Endothelial cell of umbilical vein (primary cell): ENCODE results near the gene NXNL2. TPM values are rescaled to one million over a fixed set of nuclear protein-coding genes. Genes with fewer than 3 reads are reported as not detected.

Experiments
- BruUV-seq: library from RNA; stranded (reverse); fragments of 400-500 nt; replicated peaks from 2 replicates; lab custom pipeline; 2021; lab: Mats Ljungman, UMichigan
- CTCF ChIA-PET: fragments of 300-600, 350-600 bp; sonication (Branson Sonifier 250); formaldehyde crosslinking; loops from one replicate; lab custom pipeline; 2021; ENCODE audit warnings: antibody characterized with exemption, inconsistent platforms; lab: Charles Lee
- POLR2A ChIA-PET: fragments of 300-600, 350-600 bp; sonication (Branson Sonifier 250); formaldehyde crosslinking; loops from one replicate; lab custom pipeline; 2021; ENCODE audit warnings: antibody characterized with exemption, inconsistent platforms; lab: Charles Lee
- DNase-seq: peaks from one replicate; pipeline ENCODE4 v3.0.0-alpha.2; 2011; ENCODE audit warnings: low read depth, low spot score
- FAIRE-seq: peaks from 2 replicates; lab custom pipeline; 2011; peaks lifted over from hg19 to GRCh38; lab: Jason Lieb, UNC
- H2AFZ ChIP-seq: 2 replicates; pipeline ENCODE4 v1.6.0; 2012; ENCODE audit warnings: low read depth, low read length, control low read depth, inconsistent platforms
- H3K27ac ChIP-seq: 2 replicates; pipeline ENCODE4 v1.5.1; 2011; ENCODE audit warnings: low read depth, mild to moderate bottlenecking, control low read depth, low read length, moderate library complexity; ENCODE audit not compliant: insufficient read depth
- H3K27me3 ChIP-seq, 2 experiments: 2 replicates each; pipeline versions ENCODE4 v1.6.0 to v1.6.1; 2011; ENCODE audit warnings: low read length in 2 of 2, mixed read lengths in 1 of 2; ENCODE audit not compliant: control insufficient read depth in 2 of 2, insufficient read depth in 2 of 2
- H3K36me3 ChIP-seq, 2 experiments: 2 replicates in 1 of 2; 3 replicates in 1 of 2; pipeline ENCODE4 v1.5.1; 2011; ENCODE audit warnings: low read length in 2 of 2, mild to moderate bottlenecking in 1 of 2, moderate library complexity in 1 of 2; ENCODE audit not compliant: control insufficient read depth in 2 of 2, insufficient read depth in 2 of 2; ENCODE audit errors: extremely low read depth in 1 of 2
- H3K4me1 ChIP-seq: 3 replicates; pipeline ENCODE4 v1.5.1; 2011; ENCODE audit warnings: mild to moderate bottlenecking, low read length; ENCODE audit not compliant: control insufficient read depth, insufficient read depth; ENCODE audit errors: extremely low read depth
- H3K4me2 ChIP-seq: 2 replicates; pipeline ENCODE4 v1.6.1; 2011; ENCODE audit warnings: low read length, control low read depth, mixed read lengths; ENCODE audit not compliant: insufficient read depth
- H3K4me3 ChIP-seq, 3 experiments: fragments of 200-600 bp in 1 of 3; sonication (generic), shearing (Covaris generic) in 1 of 3; replicated peaks in 1 of 3; 2 replicates each; pipeline ENCODE4 v1.5.1; 2011 to 2016; ENCODE audit warnings: control low read depth in 3 of 3, low read length in 3 of 3, mild to moderate bottlenecking in 2 of 3, inconsistent platforms in 1 of 3, low read depth in 1 of 3, moderate library complexity in 1 of 3; ENCODE audit not compliant: insufficient read depth in 1 of 3
- H3K79me2 ChIP-seq: 2 replicates; pipeline ENCODE4 v1.6.0; 2012; ENCODE audit warnings: low read length, inconsistent platforms; ENCODE audit not compliant: control insufficient read depth, insufficient read depth
- H3K9ac ChIP-seq: replicated peaks from 2 replicates; pipeline ENCODE3; 2011; ENCODE audit warnings: low read length, control low read depth; ENCODE audit not compliant: insufficient read depth; ENCODE audit errors: extremely low read depth
- H3K9me1 ChIP-seq: replicated peaks from 3 replicates; pipeline ENCODE4 v1.6.0; 2011; ENCODE audit warnings: mild to moderate bottlenecking, low read length; ENCODE audit not compliant: control insufficient read depth, insufficient read depth; ENCODE audit errors: extremely low read depth
- H3K9me3 ChIP-seq: replicated peaks from 2 replicates; pipeline ENCODE4 v1.5.1; 2012; ENCODE audit warnings: low read length, inconsistent platforms; ENCODE audit not compliant: control insufficient read depth, insufficient read depth
- H4K20me1 ChIP-seq: replicated peaks from 2 replicates; pipeline ENCODE3; 2011; ENCODE audit warnings: mild to moderate bottlenecking, low read length; ENCODE audit not compliant: control insufficient read depth, insufficient read depth; ENCODE audit errors: extremely low read depth
- CTCF ChIP-seq, 2 donors: IDR thresholded peaks; 1 replicate in 1 of 2; 2 replicates in 1 of 2; pipeline ENCODE4 v1.5.1; 2011; ENCODE audit warnings: low read length in 2 of 2, mild to moderate bottlenecking in 2 of 2, moderate library complexity in 2 of 2, control low read depth in 1 of 2, inconsistent platforms in 1 of 2, low read depth in 1 of 2; ENCODE audit not compliant: insufficient read depth in 1 of 2; ENCODE audit errors: extremely low read depth in 1 of 2
- EZH2 ChIP-seq: IDR thresholded peaks from 2 replicates; pipeline ENCODE4 v1.6.1; 2012; ENCODE audit warnings: borderline replicate concordance, low read depth, mild to moderate bottlenecking, moderate library complexity, low read length, inconsistent platforms; ENCODE audit not compliant: severe bottlenecking
- FOS ChIP-seq: IDR thresholded peaks from 2 replicates; pipeline ENCODE4 v1.6.1; 2011; ENCODE audit warnings: mild to moderate bottlenecking, low read length, moderate library complexity, borderline replicate concordance; ENCODE audit not compliant: insufficient read depth
- GATA2 ChIP-seq: IDR thresholded peaks from 2 replicates; pipeline ENCODE4 v1.7.0; 2011; ENCODE audit warnings: low read depth, mild to moderate bottlenecking, moderate library complexity, mixed read lengths, low read length; ENCODE audit not compliant: insufficient read length, insufficient read depth
- JUN ChIP-seq: IDR thresholded peaks from 2 replicates; pipeline ENCODE4 v1.6.1; 2011; ENCODE audit warnings: borderline replicate concordance, low read depth; ENCODE audit not compliant: insufficient read length, insufficient read depth
- MAX ChIP-seq: IDR thresholded peaks from 2 replicates; pipeline ENCODE4 v1.6.1; 2011; ENCODE audit not compliant: insufficient read depth, insufficient read length
- MYC ChIP-seq: IDR thresholded peaks from one replicate; pipeline ENCODE4 v1.6.1; 2011; ENCODE audit warnings: mild to moderate bottlenecking, low read depth, low read length
- POLR2A ChIP-seq: IDR thresholded peaks from 2 replicates; pipeline ENCODE4 v1.6.1; 2012; ENCODE audit warnings: low read depth, mild to moderate bottlenecking, control low read depth, low read length
- POLR2AphosphoS5 ChIP-seq: IDR thresholded peaks from 2 replicates; pipeline ENCODE4 v1.6.1; 2012; ENCODE audit warnings: low read depth, mild to moderate bottlenecking, control low read depth, low read length, moderate library complexity; ENCODE audit not compliant: insufficient read depth
- dilution Hi-C: fragments of 300-500 bp; cut with MboI; formaldehyde crosslinking; loops from one replicate; pipeline ENCODE4 v1.15.0; 2019; ENCODE audit warnings: low sequenced_read_pairs; ENCODE audit not compliant: extremely low pct_ligation_motif_present
- intact Hi-C: fragments of 100-400 bp; cut with micrococcal nuclease; formaldehyde crosslinking; loops from one replicate; pipeline ENCODE4 v1.10.0; 2022
- polyA plus RNA-seq, 4 experiments: library from polyadenylated mRNA; depleted of rRNA in 3 of 4; stranded (reverse) in 3 of 4; unstranded in 1 of 4; fragments of >200 nt; gene quantifications; 2 replicates each; pipeline versions ENCODE4 v1.2.1 to v1.2.3, GENCODE V29; 2011 to 2012; ENCODE audit warnings: missing spikeins in 1 of 4
- total RNA-seq: library from RNA; stranded (reverse); gene quantifications from 2 replicates; pipeline ENCODE4 v1.2.3, GENCODE V29; 2021

The NXNL2 gene
- total and polyA plus RNA-seq, 2 donors (not counting 3 experiments of a cell fraction or from before 2014, with no cell fraction given), result 0.14 TPM; not detected in 1

DNA sequence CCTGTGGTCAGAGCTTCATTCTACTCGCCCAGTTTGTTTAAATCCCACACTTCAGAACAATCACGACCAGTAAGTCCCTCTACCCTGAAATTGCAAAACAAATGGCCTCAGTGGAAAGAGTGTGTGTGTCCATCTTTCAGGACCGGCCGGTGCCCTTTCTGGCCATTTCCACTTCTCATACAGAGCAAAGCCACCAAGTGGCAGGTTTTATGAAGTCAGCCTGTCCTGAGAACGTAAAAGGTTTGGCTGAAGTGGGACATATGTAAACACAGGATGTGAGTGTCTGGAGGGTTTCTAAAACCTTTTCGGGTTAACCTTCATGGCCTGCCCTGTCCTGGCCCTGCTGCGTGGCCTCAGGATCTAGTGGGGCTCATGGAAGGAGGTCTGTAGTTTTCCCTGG lies 24.7 kb downstream of the NXNL2 start:
- Histone ChIP-seq H3K79me2 (no peaks in the 10 kb centered on the region), H3K4me2 (no peak overlapping the region), H3K9me1 (no peaks in the 10 kb centered on the region), H4K20me1 (no peaks in the 10 kb centered on the region), H3K4me3 (no peak overlapping the region), H3K9me3 (no peaks in the 10 kb centered on the region), H3K27me3 (no peaks in the 10 kb centered on the region), H3K27ac (no peak overlapping the region), H3K9ac (no peak overlapping the region), H3K36me3 (no peaks in the 10 kb centered on the region), H3K4me1 (no peaks in the 10 kb centered on the region), H2AFZ (no peak overlapping the region)
- no TSS peak for BruUV-seq
- TF ChIP-seq CTCF (IDR thresholded peaks at IDR 0.05; ENCODE audit: extremely low read depth in 1 of 2, insufficient read depth in 1 of 2, low read depth in 1 of 2, low read length in 2 of 2), result no peak
- TF ChIP-seq POLR2A, result no peak
- no peak for TF ChIP-seq JUN
- no peak for TF ChIP-seq FOS
- TF ChIP-seq GATA2, result no peak
- TF ChIP-seq MYC, result no peak
- TF ChIP-seq MAX, result no peak
- TF ChIP-seq EZH2, result no peak
- no peak for TF ChIP-seq POLR2AphosphoS5
- intact Hi-C loops (no loop called here), dilution Hi-C loops (no loop called here)
- FAIRE-seq (no peak), DNase-seq (no peak)
- POLR2A ChIA-PET, result no interaction called here
- CTCF ChIA-PET, result no interaction called here
